Muscle layer of colon (tissue), 2 donors: ENCODE measurements around the gene TMEM154.

Experiments used
- H3K27ac ChIP-seq: one replicate; pipeline ENCODE4 v1.7.0; 2013; ENCODE audit warnings: low read depth, mild to moderate bottlenecking, low read length, moderate library complexity
- H3K27me3 ChIP-seq, 2 donors: one replicate each; pipeline ENCODE4 v1.7.0; 2013; ENCODE audit warnings: low read length in 2 of 2, mild to moderate bottlenecking in 2 of 2; ENCODE audit not compliant: insufficient read depth in 2 of 2, control insufficient read depth in 1 of 2
- H3K36me3 ChIP-seq: one replicate; pipeline ENCODE4 v1.7.0; 2013; ENCODE audit warnings: mild to moderate bottlenecking, low read length; ENCODE audit not compliant: insufficient read depth
- H3K4me1 ChIP-seq: one replicate; pipeline ENCODE4 v1.7.0; 2013; ENCODE audit warnings: mild to moderate bottlenecking, low read length; ENCODE audit not compliant: insufficient read depth
- H3K4me3 ChIP-seq, 2 donors: one replicate each; pipeline ENCODE4 v1.7.0; 2013; ENCODE audit warnings: low read length in 2 of 2, low read depth in 1 of 2, mild to moderate bottlenecking in 1 of 2, moderate library complexity in 1 of 2
- H3K9ac ChIP-seq: one replicate; pipeline ENCODE4 v1.7.0; 2013; ENCODE audit warnings: low read length
- H3K9me3 ChIP-seq: one replicate; pipeline ENCODE4 v1.7.0; 2013; ENCODE audit warnings: mild to moderate bottlenecking, low read length
- donor health status: abdominal sarcoma.
- donor health status: Adenocarcinoma of cecum.

The TMEM154 gene

GRCh38 chr4:152693871-152694270 is 14.1 kb upstream of the TMEM154 start:
- no peak overlapping the region for H3K27ac ChIP-seq
- H3K4me1 ChIP-seq, result no peaks in the 10 kb centered on the region
- H3K36me3 ChIP-seq, result no peaks in the 10 kb centered on the region
- H3K9me3 ChIP-seq, result no peaks in the 10 kb centered on the region
- no peak overlapping the region for H3K9ac ChIP-seq
- no peak overlapping the region for H3K4me3 ChIP-seq
- no peaks in the 10 kb centered on the region for H3K27me3 ChIP-seq

DNA sequence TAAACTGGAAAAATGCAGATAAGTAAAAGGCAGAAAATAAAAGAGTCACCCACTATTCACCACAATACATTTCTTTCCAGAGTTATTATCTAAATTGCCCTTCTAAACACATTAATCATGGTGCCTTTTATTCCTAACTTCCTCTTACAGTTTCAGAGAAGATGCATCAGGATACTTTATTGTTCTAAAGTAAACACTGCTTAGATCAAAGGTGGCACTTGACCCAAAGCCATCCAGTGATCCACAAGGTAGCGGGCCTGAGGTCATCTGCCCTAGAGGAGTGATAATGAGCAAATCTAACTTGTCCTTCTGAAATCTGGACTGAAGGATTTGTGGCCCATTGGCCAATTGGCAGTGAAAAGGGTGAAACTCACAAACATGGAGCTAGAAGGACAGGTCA is 12.0 kb upstream of the TMEM154 start:
- Histone ChIP-seq H3K36me3 (no peaks in the 10 kb centered on the region), H3K27ac (no peak overlapping the region), H3K4me1 (peaks cover 6% of the 10 kb centered on the region)

GRCh38 chr4:152690706-152691651 is 11.2 kb upstream of the TMEM154 start:
- Histone ChIP-seq H3K9ac (no peak overlapping the region), H3K27ac (no peak overlapping the region)

More for the DNA sequence above, 12.0 kb upstream of the TMEM154 start:
- H3K9me3 ChIP-seq, result no peaks in the 10 kb centered on the region
- H3K27me3 ChIP-seq, result no peaks in the 10 kb centered on the region
- no peak overlapping the region for H3K4me3 ChIP-seq
- no peak overlapping the region for H3K9ac ChIP-seq

GRCh38 chr4:152689615-152690501 is 10.1 kb upstream of the TMEM154 start:
- Histone ChIP-seq H3K9ac (no peak overlapping the region), H3K27ac (no peak overlapping the region), H3K9me3 (no peaks in the 10 kb centered on the region), H3K4me1 (peaks cover 6% of the 10 kb centered on the region), H3K4me3 (no peak overlapping the region), H3K27me3 (no peaks in the 10 kb centered on the region), H3K36me3 (no peaks in the 10 kb centered on the region)

More at GRCh38 chr4:152690706-152691651, 11.2 kb upstream of the TMEM154 start:
- H3K4me3 ChIP-seq, result no peak overlapping the region
- H3K4me1 ChIP-seq, result peaks cover 6% of the 10 kb centered on the region
- H3K27me3 ChIP-seq, result no peaks in the 10 kb centered on the region
- H3K9me3 ChIP-seq, result no peaks in the 10 kb centered on the region
- no peaks in the 10 kb centered on the region for H3K36me3 ChIP-seq

DNA sequence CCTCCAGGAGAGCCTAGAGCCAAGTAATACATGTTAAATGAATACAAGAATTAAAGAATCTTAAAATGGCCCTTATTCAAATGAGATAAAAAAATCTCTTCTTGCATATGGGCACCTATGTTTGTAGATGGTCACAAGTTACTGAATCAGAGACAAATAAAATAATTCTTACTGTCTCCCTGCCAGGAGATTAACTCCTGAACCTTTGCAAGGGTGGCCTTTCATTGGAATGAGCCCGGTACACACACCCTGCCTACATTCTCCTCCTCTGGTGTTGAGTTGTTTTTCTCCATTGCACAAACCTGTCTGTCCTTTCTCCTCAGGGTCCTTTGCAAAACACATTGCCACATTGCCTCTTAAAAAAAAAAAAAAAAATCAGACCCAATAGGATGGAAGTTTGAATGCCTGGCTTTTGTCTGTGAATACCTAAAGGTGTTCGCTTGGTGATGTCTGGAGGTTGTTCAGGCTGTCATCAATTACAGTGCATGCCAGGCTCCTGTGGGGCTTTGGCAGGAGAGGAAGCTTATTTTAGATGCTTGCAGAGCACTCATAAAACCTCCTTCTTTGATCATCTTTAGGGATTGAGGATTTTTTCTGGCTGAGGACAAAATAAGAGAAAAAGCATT is 8.3 kb upstream of the TMEM154 start:
- H3K27ac ChIP-seq, result no peak overlapping the region
- H3K9ac ChIP-seq, result no peak overlapping the region
- H3K27me3 ChIP-seq, result no peaks in the 10 kb centered on the region
- H3K4me1 ChIP-seq, result peaks cover 6% of the 10 kb centered on the region
- no peaks in the 10 kb centered on the region for H3K36me3 ChIP-seq
- H3K9me3 ChIP-seq, result no peaks in the 10 kb centered on the region
- H3K4me3 ChIP-seq, result no peak overlapping the region

- H3K36me3 ChIP-seq, result no peaks in the 10 kb centered on the region
- no peak overlapping the region for H3K27ac ChIP-seq
- H3K27me3 ChIP-seq, result no peaks in the 10 kb centered on the region
These were observed 6.7 kb upstream of the TMEM154 start for GRCh38 chr4:152686452-152687013.

GRCh38 chr4:152684587-152684986 is 4.8 kb upstream of the TMEM154 start:
- Histone ChIP-seq H3K9ac (no peak overlapping the region), H3K36me3 (no peaks in the 10 kb centered on the region)

More at GRCh38 chr4:152686452-152687013, 6.7 kb upstream of the TMEM154 start:
- no peak overlapping the region for H3K9ac ChIP-seq
- peaks cover 6% of the 10 kb centered on the region for H3K4me1 ChIP-seq
- H3K4me3 ChIP-seq, result no peak overlapping the region
- H3K9me3 ChIP-seq, result no peaks in the 10 kb centered on the region

GRCh38 chr4:152684007-152684406 is 4.2 kb upstream of the TMEM154 start:
- Histone ChIP-seq H3K4me1 (peaks cover 6% of the 10 kb centered on the region), H3K9ac (no peak overlapping the region), H3K36me3 (no peaks in the 10 kb centered on the region), H3K27me3 (no peaks in the 10 kb centered on the region), H3K27ac (no peak overlapping the region), H3K9me3 (no peaks in the 10 kb centered on the region), H3K4me3 (no peak overlapping the region)

More at GRCh38 chr4:152684587-152684986, 4.8 kb upstream of the TMEM154 start:
- Histone ChIP-seq H3K4me3 (no peak overlapping the region), H3K27ac (no peak overlapping the region), H3K4me1 (peaks cover 6% of the 10 kb centered on the region), H3K27me3 (no peaks in the 10 kb centered on the region), H3K9me3 (no peaks in the 10 kb centered on the region)

DNA sequence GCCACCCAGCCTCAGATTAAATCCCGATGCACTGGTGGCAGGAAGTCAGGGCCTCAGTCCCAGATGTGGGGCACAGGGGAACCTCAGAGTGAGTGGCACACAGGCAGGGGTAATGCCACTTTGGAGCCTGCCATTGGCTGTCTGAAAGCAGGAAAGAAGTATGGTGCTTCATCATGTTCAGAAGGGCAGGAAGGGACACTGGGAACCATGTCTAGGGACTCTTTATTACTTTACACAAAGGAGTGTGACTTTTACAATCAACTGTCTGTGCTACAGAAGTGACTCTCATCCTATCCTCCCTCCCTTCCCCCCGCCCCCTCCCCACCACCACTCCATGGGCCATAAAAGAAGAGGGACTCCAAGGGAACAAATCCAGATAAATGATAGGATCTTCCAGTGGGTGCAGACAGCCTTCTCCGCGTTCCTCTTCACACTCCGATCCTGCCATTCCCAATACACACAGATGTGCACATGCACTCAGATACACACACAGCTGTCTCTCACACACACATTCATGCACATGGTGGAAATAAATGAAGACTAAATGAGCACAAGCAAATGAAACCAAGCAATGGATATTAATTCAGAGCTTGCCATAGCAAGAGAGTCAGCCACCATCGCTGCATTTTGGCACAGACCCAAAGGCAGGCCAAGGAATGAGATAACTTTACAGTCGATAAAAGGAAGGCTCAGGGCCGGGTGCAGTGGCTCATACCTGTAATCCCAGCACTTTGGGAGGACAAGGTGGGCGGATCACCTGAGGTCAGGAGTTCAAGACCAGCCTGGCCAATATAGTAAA is 2.5 kb upstream of the TMEM154 start:
- no peaks in the 10 kb centered on the region for H3K4me1 ChIP-seq
- H3K27me3 ChIP-seq, result no peaks in the 10 kb centered on the region
- H3K36me3 ChIP-seq, result no peaks in the 10 kb centered on the region
- H3K27ac ChIP-seq, result no peak overlapping the region
- no peaks in the 10 kb centered on the region for H3K9me3 ChIP-seq
- H3K4me3 ChIP-seq, result no peak overlapping the region
- no peak overlapping the region for H3K9ac ChIP-seq

GRCh38 chr4:152680988-152681603 is 1.3 kb upstream of the TMEM154 start:
- Histone ChIP-seq H3K27ac (no peak overlapping the region), H3K27me3 (no peaks in the 10 kb centered on the region), H3K4me1 (no peaks in the 10 kb centered on the region), H3K9me3 (no peaks in the 10 kb centered on the region), H3K9ac (no peak overlapping the region), H3K36me3 (no peaks in the 10 kb centered on the region), H3K4me3 (no peak overlapping the region)
